Prostate gland (tissue), 2 donors: ENCODE measurements around the gene ZNF276.

ENCODE experiments used
- POLR2AphosphoS5 ChIP-seq: sonication (generic); formaldehyde crosslinking; IDR thresholded peaks from one replicate; pipeline ENCODE4 v1.6.1; 2017; ENCODE audit warnings: antibody characterized with exemption
- TF ChIP-seq, protein P1 (sequence below), 4 experiments: fragments of 200-600 bp in 2 of 4; fragments of 450-650 bp in 2 of 4; sonication (generic) in 2 of 4; IDR thresholded peaks; 1 replicate in 3 of 4; 2 replicates in 1 of 4; pipeline ENCODE4 v1.5.1; 2016 to 2019; ENCODE audit warnings: antibody characterized with exemption in 4 of 4, mild to moderate bottlenecking in 2 of 4, moderate library complexity in 2 of 4

DNA sequence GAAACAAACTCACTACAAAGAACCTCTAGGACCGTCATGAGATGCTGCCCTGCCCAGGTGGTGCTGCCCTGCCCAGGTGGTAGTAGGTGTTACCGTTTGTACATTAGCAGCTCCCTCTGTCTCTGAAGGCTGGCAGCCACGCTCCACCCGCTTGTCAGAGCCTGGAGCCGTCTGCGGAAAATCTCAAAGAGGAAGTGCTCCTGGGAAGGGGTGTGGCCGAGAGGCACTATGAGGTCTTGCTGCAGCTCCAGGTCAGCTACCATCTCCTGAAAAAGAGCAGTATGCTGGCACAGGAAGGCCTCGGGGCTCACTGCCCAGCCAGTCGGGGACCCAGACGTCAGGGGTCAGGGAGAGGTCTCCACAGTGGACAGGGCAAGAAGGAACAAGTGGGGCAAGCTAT lies 28.3 kb downstream of the ZNF276 start:
- TF ChIP-seq, protein P1, sequence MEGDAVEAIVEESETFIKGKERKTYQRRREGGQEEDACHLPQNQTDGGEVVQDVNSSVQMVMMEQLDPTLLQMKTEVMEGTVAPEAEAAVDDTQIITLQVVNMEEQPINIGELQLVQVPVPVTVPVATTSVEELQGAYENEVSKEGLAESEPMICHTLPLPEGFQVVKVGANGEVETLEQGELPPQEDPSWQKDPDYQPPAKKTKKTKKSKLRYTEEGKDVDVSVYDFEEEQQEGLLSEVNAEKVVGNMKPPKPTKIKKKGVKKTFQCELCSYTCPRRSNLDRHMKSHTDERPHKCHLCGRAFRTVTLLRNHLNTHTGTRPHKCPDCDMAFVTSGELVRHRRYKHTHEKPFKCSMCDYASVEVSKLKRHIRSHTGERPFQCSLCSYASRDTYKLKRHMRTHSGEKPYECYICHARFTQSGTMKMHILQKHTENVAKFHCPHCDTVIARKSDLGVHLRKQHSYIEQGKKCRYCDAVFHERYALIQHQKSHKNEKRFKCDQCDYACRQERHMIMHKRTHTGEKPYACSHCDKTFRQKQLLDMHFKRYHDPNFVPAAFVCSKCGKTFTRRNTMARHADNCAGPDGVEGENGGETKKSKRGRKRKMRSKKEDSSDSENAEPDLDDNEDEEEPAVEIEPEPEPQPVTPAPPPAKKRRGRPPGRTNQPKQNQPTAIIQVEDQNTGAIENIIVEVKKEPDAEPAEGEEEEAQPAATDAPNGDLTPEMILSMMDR (IDR thresholded peaks at IDR 0.05): no peak
- no peak for TF ChIP-seq POLR2AphosphoS5
